H1 (cell line): ENCODE data around the gene CTIF. TPM values are rescaled to one million over a fixed set of nuclear protein-coding genes. Genes with fewer than 3 reads are reported as not detected.

Experiments
- CEBPB ChIP-seq: IDR thresholded peaks from 2 replicates; pipeline ENCODE4 v1.6.1; 2012; ENCODE audit warnings: low read depth, low read length
- TCF12 ChIP-seq: IDR thresholded peaks from 2 replicates; pipeline ENCODE4 v1.6.1; 2011; ENCODE audit warnings: low read depth, mild to moderate bottlenecking, low read length
- polyA plus RNA-seq, 7 experiments: library from polyadenylated mRNA; depleted of rRNA in 3 of 7; stranded (reverse) in 5 of 7; unstranded in 2 of 7; fragments of >200 nt in 5 of 7; fragments of 200-250 nt in 2 of 7; gene quantifications; 1 replicate in 5 of 7; 2 replicates in 1 of 7; 4 replicates in 1 of 7; pipeline versions ENCODE4 v1.2.1 to v1.2.3, GENCODE V29; 2011 to 2013; ENCODE audit warnings: missing spikeins in 2 of 7, mixed read lengths in 2 of 7
- total RNA-seq: library from RNA; stranded (reverse); fragmentation: NEBNext Ultra II Directional; extraction: Animal tissue kit (Norgen Biotek cat#: 25700); gene quantifications from 2 replicates; pipeline ENCODE4 v1.2.1, GENCODE V29; 2021
- TF ChIP-seq, protein P1 (sequence below): fragments of 300-600 bp; sonication (generic); IDR thresholded peaks from 2 replicates; pipeline ENCODE4 v1.7.1; 2012; ENCODE audit warnings: low read length, moderate library complexity, mild to moderate bottlenecking, inconsistent platforms; ENCODE audit not compliant: insufficient replicate concordance

CTIF gene
- total and polyA plus RNA-seq, 2 of the 8 experiments (the other 6 are each of a cell fraction or from before 2014, with no cell fraction given) = 9.0 to 17.8 TPM

DNA sequence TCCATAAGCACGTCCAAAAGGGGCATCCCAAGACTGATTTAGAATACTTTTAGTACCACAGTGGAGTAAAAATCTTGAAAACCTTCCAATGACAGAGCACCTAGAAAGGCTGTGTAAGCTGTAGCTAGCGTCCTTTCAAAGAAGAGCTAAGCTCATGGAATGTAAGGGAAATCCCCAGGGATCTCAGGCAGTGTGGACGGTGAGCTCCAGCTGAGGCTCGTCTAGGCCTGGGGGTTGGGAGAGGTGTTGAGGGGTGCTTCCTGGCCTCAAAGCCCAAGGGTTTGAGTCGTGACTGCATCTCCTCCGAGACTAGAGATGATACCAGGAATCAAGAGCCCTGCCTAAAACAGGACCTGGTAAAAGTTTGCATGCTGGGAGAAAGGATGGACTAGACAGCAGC lies 7.6 kb downstream of the CTIF start (continued):
- TF ChIP-seq, protein P1, sequence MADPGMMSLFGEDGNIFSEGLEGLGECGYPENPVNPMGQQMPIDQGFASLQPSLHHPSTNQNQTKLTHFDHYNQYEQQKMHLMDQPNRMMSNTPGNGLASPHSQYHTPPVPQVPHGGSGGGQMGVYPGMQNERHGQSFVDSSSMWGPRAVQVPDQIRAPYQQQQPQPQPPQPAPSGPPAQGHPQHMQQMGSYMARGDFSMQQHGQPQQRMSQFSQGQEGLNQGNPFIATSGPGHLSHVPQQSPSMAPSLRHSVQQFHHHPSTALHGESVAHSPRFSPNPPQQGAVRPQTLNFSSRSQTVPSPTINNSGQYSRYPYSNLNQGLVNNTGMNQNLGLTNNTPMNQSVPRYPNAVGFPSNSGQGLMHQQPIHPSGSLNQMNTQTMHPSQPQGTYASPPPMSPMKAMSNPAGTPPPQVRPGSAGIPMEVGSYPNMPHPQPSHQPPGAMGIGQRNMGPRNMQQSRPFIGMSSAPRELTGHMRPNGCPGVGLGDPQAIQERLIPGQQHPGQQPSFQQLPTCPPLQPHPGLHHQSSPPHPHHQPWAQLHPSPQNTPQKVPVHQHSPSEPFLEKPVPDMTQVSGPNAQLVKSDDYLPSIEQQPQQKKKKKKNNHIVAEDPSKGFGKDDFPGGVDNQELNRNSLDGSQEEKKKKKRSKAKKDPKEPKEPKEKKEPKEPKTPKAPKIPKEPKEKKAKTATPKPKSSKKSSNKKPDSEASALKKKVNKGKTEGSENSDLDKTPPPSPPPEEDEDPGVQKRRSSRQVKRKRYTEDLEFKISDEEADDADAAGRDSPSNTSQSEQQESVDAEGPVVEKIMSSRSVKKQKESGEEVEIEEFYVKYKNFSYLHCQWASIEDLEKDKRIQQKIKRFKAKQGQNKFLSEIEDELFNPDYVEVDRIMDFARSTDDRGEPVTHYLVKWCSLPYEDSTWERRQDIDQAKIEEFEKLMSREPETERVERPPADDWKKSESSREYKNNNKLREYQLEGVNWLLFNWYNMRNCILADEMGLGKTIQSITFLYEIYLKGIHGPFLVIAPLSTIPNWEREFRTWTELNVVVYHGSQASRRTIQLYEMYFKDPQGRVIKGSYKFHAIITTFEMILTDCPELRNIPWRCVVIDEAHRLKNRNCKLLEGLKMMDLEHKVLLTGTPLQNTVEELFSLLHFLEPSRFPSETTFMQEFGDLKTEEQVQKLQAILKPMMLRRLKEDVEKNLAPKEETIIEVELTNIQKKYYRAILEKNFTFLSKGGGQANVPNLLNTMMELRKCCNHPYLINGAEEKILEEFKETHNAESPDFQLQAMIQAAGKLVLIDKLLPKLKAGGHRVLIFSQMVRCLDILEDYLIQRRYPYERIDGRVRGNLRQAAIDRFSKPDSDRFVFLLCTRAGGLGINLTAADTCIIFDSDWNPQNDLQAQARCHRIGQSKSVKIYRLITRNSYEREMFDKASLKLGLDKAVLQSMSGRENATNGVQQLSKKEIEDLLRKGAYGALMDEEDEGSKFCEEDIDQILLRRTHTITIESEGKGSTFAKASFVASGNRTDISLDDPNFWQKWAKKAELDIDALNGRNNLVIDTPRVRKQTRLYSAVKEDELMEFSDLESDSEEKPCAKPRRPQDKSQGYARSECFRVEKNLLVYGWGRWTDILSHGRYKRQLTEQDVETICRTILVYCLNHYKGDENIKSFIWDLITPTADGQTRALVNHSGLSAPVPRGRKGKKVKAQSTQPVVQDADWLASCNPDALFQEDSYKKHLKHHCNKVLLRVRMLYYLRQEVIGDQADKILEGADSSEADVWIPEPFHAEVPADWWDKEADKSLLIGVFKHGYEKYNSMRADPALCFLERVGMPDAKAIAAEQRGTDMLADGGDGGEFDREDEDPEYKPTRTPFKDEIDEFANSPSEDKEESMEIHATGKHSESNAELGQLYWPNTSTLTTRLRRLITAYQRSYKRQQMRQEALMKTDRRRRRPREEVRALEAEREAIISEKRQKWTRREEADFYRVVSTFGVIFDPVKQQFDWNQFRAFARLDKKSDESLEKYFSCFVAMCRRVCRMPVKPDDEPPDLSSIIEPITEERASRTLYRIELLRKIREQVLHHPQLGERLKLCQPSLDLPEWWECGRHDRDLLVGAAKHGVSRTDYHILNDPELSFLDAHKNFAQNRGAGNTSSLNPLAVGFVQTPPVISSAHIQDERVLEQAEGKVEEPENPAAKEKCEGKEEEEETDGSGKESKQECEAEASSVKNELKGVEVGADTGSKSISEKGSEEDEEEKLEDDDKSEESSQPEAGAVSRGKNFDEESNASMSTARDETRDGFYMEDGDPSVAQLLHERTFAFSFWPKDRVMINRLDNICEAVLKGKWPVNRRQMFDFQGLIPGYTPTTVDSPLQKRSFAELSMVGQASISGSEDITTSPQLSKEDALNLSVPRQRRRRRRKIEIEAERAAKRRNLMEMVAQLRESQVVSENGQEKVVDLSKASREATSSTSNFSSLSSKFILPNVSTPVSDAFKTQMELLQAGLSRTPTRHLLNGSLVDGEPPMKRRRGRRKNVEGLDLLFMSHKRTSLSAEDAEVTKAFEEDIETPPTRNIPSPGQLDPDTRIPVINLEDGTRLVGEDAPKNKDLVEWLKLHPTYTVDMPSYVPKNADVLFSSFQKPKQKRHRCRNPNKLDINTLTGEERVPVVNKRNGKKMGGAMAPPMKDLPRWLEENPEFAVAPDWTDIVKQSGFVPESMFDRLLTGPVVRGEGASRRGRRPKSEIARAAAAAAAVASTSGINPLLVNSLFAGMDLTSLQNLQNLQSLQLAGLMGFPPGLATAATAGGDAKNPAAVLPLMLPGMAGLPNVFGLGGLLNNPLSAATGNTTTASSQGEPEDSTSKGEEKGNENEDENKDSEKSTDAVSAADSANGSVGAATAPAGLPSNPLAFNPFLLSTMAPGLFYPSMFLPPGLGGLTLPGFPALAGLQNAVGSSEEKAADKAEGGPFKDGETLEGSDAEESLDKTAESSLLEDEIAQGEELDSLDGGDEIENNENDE = no peak
- no peak for TF ChIP-seq TCF12
- no peak for TF ChIP-seq CEBPB
